NCI-H2107 treated with DMSO at 0.1 percent for 48 hours (cell line): Measurements from ENCODE around the gene OR6C70.

Source experiments
- DNase-seq: peaks from one replicate; lab custom pipeline; 2025; ENCODE audit not compliant: unreplicated experiment; lab: John Stamatoyannopoulos, UW

OR6C70 gene

DNA sequence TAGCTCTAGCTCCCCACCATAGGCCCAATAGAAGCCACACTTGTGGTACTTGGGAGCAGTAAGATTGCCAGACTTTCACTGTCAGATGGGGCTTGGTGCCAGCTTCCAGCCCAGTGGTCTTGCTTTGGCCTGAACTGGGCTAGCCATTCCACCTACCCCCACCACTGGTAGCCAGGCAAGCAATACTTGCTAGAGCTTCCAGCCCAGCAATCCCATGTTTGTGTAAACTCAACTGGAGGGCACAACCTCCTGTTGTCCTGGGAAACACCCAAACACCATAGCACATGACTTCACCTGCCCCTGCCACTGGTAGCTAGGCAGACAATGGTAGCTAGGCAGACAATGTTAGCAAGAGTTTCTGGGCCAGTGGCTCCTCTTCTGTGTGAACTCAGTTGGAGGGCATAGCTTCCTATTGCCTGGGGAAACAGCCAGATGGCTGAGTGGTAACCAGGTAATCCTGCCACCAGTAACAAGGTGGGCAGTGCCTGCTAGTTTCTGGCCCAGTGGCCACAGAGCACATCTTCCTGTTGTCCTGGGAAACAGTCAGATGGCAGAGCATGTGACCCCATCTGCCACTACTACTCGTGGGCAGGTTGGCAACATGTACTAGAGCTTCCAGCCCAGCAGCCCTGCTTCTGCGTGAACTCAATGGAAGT lies 49.5 kb downstream of the OR6C70 start:
- DNase-seq = no peak
